OCI-LY7 (cell line): ENCODE results near the gene CACNB1. TPM values are rescaled to one million over a fixed set of nuclear protein-coding genes. Genes with fewer than 3 reads are reported as not detected.
A peak's percentile ranks its signal among the peaks of the same experiment; 100 is the strongest.

ENCODE experiments used
- BruUV-seq: library from RNA; stranded (reverse); fragments of 400-500 nt; replicated peaks from 2 replicates; lab custom pipeline; 2021; lab: Mats Ljungman, UMichigan
- CTCF ChIA-PET: fragments of 300-600 bp; sonication (Branson Sonifier 250); formaldehyde crosslinking; loops from one replicate; lab custom pipeline; 2022; ENCODE audit warnings: antibody characterized with exemption; ENCODE audit not compliant: unreplicated experiment; lab: Charles Lee
- POLR2A ChIA-PET: fragments of 300-600 bp; sonication (Branson Sonifier 250); formaldehyde crosslinking; loops from one replicate; lab custom pipeline; 2022; ENCODE audit warnings: antibody characterized with exemption; lab: Charles Lee
- DNase-seq: peaks from one replicate; pipeline ENCODE4 v3.0.0-alpha.2; 2015; ENCODE audit warnings: low spot score
- H2AFZ ChIP-seq: fragments of 200-600 bp; sonication (generic), shearing (Covaris generic); 2 replicates; pipeline ENCODE4 v1.6.1; 2014; ENCODE audit warnings: mild to moderate bottlenecking, antibody characterized with exemption, low read length, moderate library complexity
- H3K27ac ChIP-seq: fragments of 200-600 bp; sonication (generic); 2 replicates; pipeline ENCODE4 v1.5.1; 2014; ENCODE audit warnings: mixed run types, low read depth, mild to moderate bottlenecking, moderate library complexity, low read length, inconsistent platforms; ENCODE audit not compliant: poor library complexity, severe bottlenecking
- H3K36me3 ChIP-seq: fragments of 200-600 bp; sonication (generic); 2 replicates; pipeline ENCODE4 v1.6.1; 2014; ENCODE audit warnings: mild to moderate bottlenecking, antibody characterized with exemption, low read length, moderate library complexity, mixed read lengths; ENCODE audit not compliant: insufficient read depth
- H3K4me1 ChIP-seq: fragments of 200-600 bp; sonication (generic); 2 replicates; pipeline ENCODE4 v1.5.1; 2014; ENCODE audit warnings: mild to moderate bottlenecking, low read length; ENCODE audit not compliant: insufficient read depth, poor library complexity, severe bottlenecking
- H3K4me2 ChIP-seq: fragments of 200-600 bp; sonication (generic); 2 replicates; pipeline ENCODE4 v1.6.1; 2014; ENCODE audit warnings: mild to moderate bottlenecking, low read length
- H3K4me3 ChIP-seq: fragments of 200-600 bp; sonication (generic); 2 replicates; pipeline ENCODE4 v1.5.1; 2014; ENCODE audit warnings: mild to moderate bottlenecking, low read depth, low read length; ENCODE audit not compliant: poor library complexity, severe bottlenecking
- H3K79me2 ChIP-seq: fragments of 200-600 bp; sonication (generic); 2 replicates; pipeline ENCODE4 v1.6.1; 2016; ENCODE audit warnings: low read depth, mild to moderate bottlenecking, low read length, moderate library complexity, mixed read lengths; ENCODE audit not compliant: insufficient read depth
- H3K9me2 ChIP-seq: fragments of 200-600 bp; sonication (generic); 2 replicates; pipeline ENCODE4 v1.6.1; 2016; ENCODE audit warnings: mild to moderate bottlenecking, low read length, mixed read lengths; ENCODE audit not compliant: insufficient read depth
- H3K9me3 ChIP-seq: fragments of 200-600 bp; sonication (generic); 2 replicates; pipeline ENCODE4 v1.6.1; 2014; ENCODE audit warnings: mild to moderate bottlenecking, mixed run types, low read length, mixed read lengths
- H4K20me1 ChIP-seq: fragments of 200-600 bp; sonication (generic); 2 replicates; pipeline ENCODE4 v1.6.1; 2014; ENCODE audit warnings: mild to moderate bottlenecking, antibody characterized with exemption, low read length, moderate library complexity, mixed read lengths; ENCODE audit not compliant: insufficient read depth
- EZH2phosphoT487 ChIP-seq: fragments of 200-600 bp; sonication (generic); IDR thresholded peaks from 2 replicates; pipeline ENCODE4 v1.6.1; 2018; ENCODE audit warnings: low read depth, borderline replicate concordance, mild to moderate bottlenecking, mixed run types, antibody characterized with exemption, low read length, moderate library complexity, mixed read lengths
- intact Hi-C: fragments of 100-400 bp; cut with micrococcal nuclease; formaldehyde crosslinking; loops from one replicate; pipeline ENCODE4 v1.10.0; 2022; ENCODE audit not compliant: unreplicated experiment
- total RNA-seq, 2 experiments: library from RNA; depleted of rRNA in 1 of 2; stranded (reverse); fragments of >200 nt in 1 of 2; shearing (Covaris generic) in 1 of 2; gene quantifications; 2 replicates each; pipeline ENCODE4 v1.2.3, GENCODE V29; 2014 to 2022
- TF ChIP-seq, protein P1 (sequence below): fragments of 200-600 bp; sonication (generic); conservative IDR thresholded peaks from 2 replicates; pipeline ENCODE4 v1.5.1; 2014; ENCODE audit warnings: mild to moderate bottlenecking, antibody characterized with exemption, low read length, moderate library complexity, mixed read lengths

Gene CACNB1
- total RNA-seq, 2 experiments from 2014 or later, result 23.7 to 30.9 TPM

GRCh38 chr17:39199820-39200069, 2.3 kb upstream of the CACNB1 start:
- Histone ChIP-seq H3K4me3 (peak overlapping the region; percentile 91), H4K20me1 (peaks cover 24% of the 10 kb centered on the region)
- TF ChIP-seq EZH2phosphoT487, result no peak
- TF ChIP-seq, protein P1, sequence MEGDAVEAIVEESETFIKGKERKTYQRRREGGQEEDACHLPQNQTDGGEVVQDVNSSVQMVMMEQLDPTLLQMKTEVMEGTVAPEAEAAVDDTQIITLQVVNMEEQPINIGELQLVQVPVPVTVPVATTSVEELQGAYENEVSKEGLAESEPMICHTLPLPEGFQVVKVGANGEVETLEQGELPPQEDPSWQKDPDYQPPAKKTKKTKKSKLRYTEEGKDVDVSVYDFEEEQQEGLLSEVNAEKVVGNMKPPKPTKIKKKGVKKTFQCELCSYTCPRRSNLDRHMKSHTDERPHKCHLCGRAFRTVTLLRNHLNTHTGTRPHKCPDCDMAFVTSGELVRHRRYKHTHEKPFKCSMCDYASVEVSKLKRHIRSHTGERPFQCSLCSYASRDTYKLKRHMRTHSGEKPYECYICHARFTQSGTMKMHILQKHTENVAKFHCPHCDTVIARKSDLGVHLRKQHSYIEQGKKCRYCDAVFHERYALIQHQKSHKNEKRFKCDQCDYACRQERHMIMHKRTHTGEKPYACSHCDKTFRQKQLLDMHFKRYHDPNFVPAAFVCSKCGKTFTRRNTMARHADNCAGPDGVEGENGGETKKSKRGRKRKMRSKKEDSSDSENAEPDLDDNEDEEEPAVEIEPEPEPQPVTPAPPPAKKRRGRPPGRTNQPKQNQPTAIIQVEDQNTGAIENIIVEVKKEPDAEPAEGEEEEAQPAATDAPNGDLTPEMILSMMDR, result no peak

DNA sequence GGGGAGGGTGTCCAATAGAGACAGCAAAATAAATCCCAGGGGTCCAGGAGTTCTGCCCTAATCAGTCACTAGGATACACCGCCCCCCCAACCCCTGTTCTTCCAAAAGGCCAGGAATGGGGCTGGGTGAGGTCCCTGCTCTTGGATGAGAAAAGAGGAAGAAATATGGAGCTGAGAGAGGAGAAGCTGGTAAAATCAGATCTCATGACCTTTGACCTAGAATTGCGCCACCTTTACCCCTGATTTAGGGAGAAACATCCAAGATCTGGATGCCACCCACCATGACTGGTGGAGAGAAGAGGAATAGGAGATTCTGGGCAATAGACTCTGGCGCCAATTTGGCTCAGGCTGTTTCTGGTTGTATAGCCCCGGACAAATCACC, 707 bp upstream of the CACNB1 start:
- Histone ChIP-seq H3K9me3 (no peaks in the 10 kb centered on the region), H3K79me2 (peaks cover 48% of the 10 kb centered on the region), H3K4me1 (peaks cover 66% of the 10 kb centered on the region), H3K9me2 (no peaks in the 10 kb centered on the region), H3K36me3 (peaks cover 47% of the 10 kb centered on the region), H3K27ac (peak overlapping the region; percentile 88), H3K4me3 (peak overlapping the region; percentile 91), H3K4me2 (peak overlapping the region; percentile 96), H4K20me1 (peaks cover 19% of the 10 kb centered on the region), H2AFZ (peak overlapping the region; percentile 23; the same call in 1 of the 2 replicates)
- intact Hi-C loops, result no loop called here
- CTCF ChIA-PET, result no interaction called here
- DNase-seq, result no peak
- POLR2A ChIA-PET, result interaction anchor here (0.6 kb wide), 1 partner anchor 52 kb away, joined by 3 read pairs; no protein-coding TSS in a partner anchor
- no TSS peak for BruUV-seq
- TF ChIP-seq EZH2phosphoT487, result no peak
- TF ChIP-seq, protein P1, result no peak

More at GRCh38 chr17:39199820-39200069, 2.3 kb upstream of the CACNB1 start:
- ChIA-PET CTCF (interaction anchor here (0.6 to 1.8 kb wide), 3 partner anchors 25 to 45 kb away, joined by 5 to 9 read pairs (median 5); no protein-coding TSS in a partner anchor), POLR2A (interaction anchor here (0.6 to 1.3 kb wide), 14 partner anchors 9 to 1415 kb away, joined by 3 to 10 read pairs (median 3); no protein-coding TSS in a partner anchor)
- intact Hi-C loops, result loop anchor here (1.0 kb wide), 1 partner anchor 45 kb away; no protein-coding TSS in a partner anchor
- peaks cover 73% of the 10 kb centered on the region for H3K4me1 ChIP-seq
- H3K4me2 ChIP-seq, result peak overlapping the region; percentile 96
- H3K27ac ChIP-seq, result peak overlapping the region; percentile 88
- no TSS peak for BruUV-seq
- H3K36me3 ChIP-seq, result peaks cover 47% of the 10 kb centered on the region
- H2AFZ ChIP-seq, result peak overlapping the region; percentile 53
- H3K79me2 ChIP-seq, result peaks cover 48% of the 10 kb centered on the region
- H3K9me2 ChIP-seq, result no peaks in the 10 kb centered on the region
- H3K9me3 ChIP-seq, result no peaks in the 10 kb centered on the region
- peak; percentile 98 for DNase-seq

- POLR2A ChIA-PET, result interaction anchor here (0.6 to 1.5 kb wide), 2 partner anchors 24 to 75 kb away, joined by 3 to 5 read pairs; no protein-coding TSS in a partner anchor
- intact Hi-C loops, result loop anchor here (2.0 kb wide), 1 partner anchor 24 kb away; no protein-coding TSS in a partner anchor
- BruUV-seq, result no TSS peak
Observed at GRCh38 chr17:39196808-39197291, 619 bp downstream of the CACNB1 start.

More at GRCh38 chr17:39196808-39197291, 619 bp downstream of the CACNB1 start:
- peak overlapping the region; percentile 96 for H3K4me2 ChIP-seq
- H3K79me2 ChIP-seq, result peaks cover 36% of the 10 kb centered on the region
- no peak overlapping the region for H2AFZ ChIP-seq
- CTCF ChIA-PET, result no interaction called here
- peaks cover 47% of the 10 kb centered on the region for H3K36me3 ChIP-seq
- peaks cover 8% of the 10 kb centered on the region for H4K20me1 ChIP-seq
- H3K4me3 ChIP-seq, result peak overlapping the region; percentile 91
- H3K27ac ChIP-seq, result peak overlapping the region; percentile 88
- H3K4me1 ChIP-seq, result peaks cover 53% of the 10 kb centered on the region
- TF ChIP-seq EZH2phosphoT487, result no peak
- TF ChIP-seq, protein P1, result no peak
- H3K9me2 ChIP-seq, result no peaks in the 10 kb centered on the region
- DNase-seq, result peak; percentile 62
- H3K9me3 ChIP-seq, result no peaks in the 10 kb centered on the region
